Sigmoid colon (tissue), 7 donors: ENCODE data around the gene ERG. TPM values are rescaled to one million over a fixed set of nuclear protein-coding genes. Genes with fewer than 3 reads are reported as not detected.

Experiments used
- DNase-seq: peaks from one replicate; pipeline ENCODE4 v3.0.0-alpha.2; 2019
- H3K27ac ChIP-seq, 4 donors: fragments of 200-600 bp; sonication (generic); one replicate each; pipeline ENCODE4 v1.5.1; 2016 to 2019; ENCODE audit warnings: mild to moderate bottlenecking in 1 of 4
- H3K27me3 ChIP-seq, 3 donors: fragments of 200-600 bp; sonication (generic); one replicate each; pipeline ENCODE4 v1.5.1; 2019; ENCODE audit warnings: mild to moderate bottlenecking in 1 of 3
- H3K36me3 ChIP-seq, 4 donors: fragments of 200-600 bp; sonication (generic); one replicate each; pipeline ENCODE4 v1.5.1; 2016 to 2019
- H3K4me1 ChIP-seq, 4 donors: fragments of 200-600 bp; sonication (generic); one replicate each; pipeline ENCODE4 v1.5.1; 2017 to 2019
- H3K4me3 ChIP-seq, 4 donors: fragments of 200-600 bp; sonication (generic); one replicate each; pipeline ENCODE4 v1.5.1; 2017 to 2019; ENCODE audit warnings: mild to moderate bottlenecking in 2 of 4, moderate library complexity in 1 of 4
- H3K9me3 ChIP-seq, 4 donors: fragments of 200-600 bp in 3 of 4; sonication (generic) in 3 of 4; one replicate each; pipeline versions ENCODE4 v1.5.1 to v1.6.1; 2013 to 2019
- EP300 ChIP-seq, 4 donors: sonication (generic); formaldehyde crosslinking; IDR thresholded peaks; one replicate each; pipeline ENCODE4 v1.6.1; 2017; ENCODE audit warnings: antibody characterized with exemption in 4 of 4
- POLR2A ChIP-seq, 2 donors: fragments of 450-650 bp; IDR thresholded peaks; one replicate each; pipeline ENCODE4 v1.6.1; 2016; ENCODE audit warnings: antibody characterized with exemption in 2 of 2, mild to moderate bottlenecking in 2 of 2, moderate library complexity in 2 of 2
- POLR2AphosphoS5 ChIP-seq, 4 donors: sonication (generic); formaldehyde crosslinking; IDR thresholded peaks; one replicate each; pipeline ENCODE4 v1.6.1; 2017; ENCODE audit warnings: antibody characterized with exemption in 4 of 4
- WGBS, 2 donors: extraction: QIAGEN DNeasy Blood & Tissue Kit; methylation state at CpG; one replicate each; pipeline ENCODE4 v1.1.7; 2013; 5-methylcytosine and 5-hydroxymethylcytosine counted together
- intact Hi-C: fragments of 100-400 bp; cut with DNase I; formaldehyde crosslinking; loops from one replicate; pipeline ENCODE4 v1.15.1; 2023
- polyA plus RNA-seq, 3 donors: library from polyadenylated mRNA; stranded (reverse); fragments of 200-250 nt; gene quantifications; one replicate each; pipeline ENCODE4 v1.2.3, GENCODE V29; 2013
- total RNA-seq, 4 donors: library from RNA; depleted of rRNA; stranded (reverse); fragments of >200 nt; gene quantifications; one replicate each; pipeline ENCODE4 v1.1.0, GENCODE V29; 2016
- TF ChIP-seq, protein P1 (sequence below), 4 experiments: fragments of 450-650 bp in 3 of 4; fragments of 200-600 bp in 1 of 4; IDR thresholded peaks; one replicate each; pipeline ENCODE4 v1.5.1; 2016 to 2019; ENCODE audit warnings: antibody characterized with exemption in 4 of 4, mild to moderate bottlenecking in 3 of 4, moderate library complexity in 2 of 4
- donor health status: healthy with polysubstance abuse.
- donor health status: Bipolar disorder and iron deficiency.
- donor health status: healthy.

The ERG gene
- total and polyA plus RNA-seq, 7 donors: 1.8 to 6.4 (median 4.1) TPM

DNA sequence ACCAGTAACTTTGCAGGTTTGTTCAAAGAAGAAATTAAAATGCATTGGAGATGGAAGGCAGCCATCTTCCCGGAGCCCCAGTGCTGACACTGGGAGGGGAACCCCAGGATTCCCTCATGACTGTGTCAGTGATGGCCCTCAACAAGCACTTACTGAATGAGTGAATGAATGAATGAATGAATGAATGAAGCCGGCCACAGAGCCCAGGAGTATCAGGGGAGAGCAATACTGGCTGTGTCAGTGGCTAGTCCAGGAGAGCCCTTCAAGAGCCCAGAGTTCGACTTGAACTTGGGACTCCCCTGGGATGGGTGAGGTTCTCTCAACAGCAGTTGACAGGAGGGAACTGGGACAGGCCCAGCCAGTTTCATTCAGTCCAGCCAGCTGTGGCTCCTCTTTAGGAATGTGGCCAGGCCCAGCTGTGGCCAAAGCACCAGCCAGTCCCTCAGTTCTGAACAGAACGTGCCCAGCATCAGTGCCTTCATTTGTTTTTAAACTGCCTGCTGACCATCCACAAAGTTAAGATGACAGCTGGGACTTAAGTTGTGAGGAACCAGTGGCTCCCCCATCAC lies 9.2 kb upstream of the ERG start:
- intact Hi-C loops: no loop called here
- Histone ChIP-seq H3K36me3 (no peaks in the 10 kb centered on the region), H3K9me3 (no peaks in the 10 kb centered on the region), H3K27me3 (no peaks in the 10 kb centered on the region), H3K4me3 (no peak overlapping the region), H3K4me1 (peaks cover 0 to 4% (median 0%) of the 10 kb centered on the region in 4 donors), H3K27ac (no peak overlapping the region)
- 60 to 73% methylated on average over 4 of the region's 4 CpGs for WGBS, 2 donors
- DNase-seq: no peak
- TF ChIP-seq EP300 (IDR thresholded peaks at IDR 0.05) (no peak), POLR2A (IDR thresholded peaks at IDR 0.05) (no peak), POLR2AphosphoS5 (IDR thresholded peaks at IDR 0.05) (no peak)
- TF ChIP-seq, protein P1, sequence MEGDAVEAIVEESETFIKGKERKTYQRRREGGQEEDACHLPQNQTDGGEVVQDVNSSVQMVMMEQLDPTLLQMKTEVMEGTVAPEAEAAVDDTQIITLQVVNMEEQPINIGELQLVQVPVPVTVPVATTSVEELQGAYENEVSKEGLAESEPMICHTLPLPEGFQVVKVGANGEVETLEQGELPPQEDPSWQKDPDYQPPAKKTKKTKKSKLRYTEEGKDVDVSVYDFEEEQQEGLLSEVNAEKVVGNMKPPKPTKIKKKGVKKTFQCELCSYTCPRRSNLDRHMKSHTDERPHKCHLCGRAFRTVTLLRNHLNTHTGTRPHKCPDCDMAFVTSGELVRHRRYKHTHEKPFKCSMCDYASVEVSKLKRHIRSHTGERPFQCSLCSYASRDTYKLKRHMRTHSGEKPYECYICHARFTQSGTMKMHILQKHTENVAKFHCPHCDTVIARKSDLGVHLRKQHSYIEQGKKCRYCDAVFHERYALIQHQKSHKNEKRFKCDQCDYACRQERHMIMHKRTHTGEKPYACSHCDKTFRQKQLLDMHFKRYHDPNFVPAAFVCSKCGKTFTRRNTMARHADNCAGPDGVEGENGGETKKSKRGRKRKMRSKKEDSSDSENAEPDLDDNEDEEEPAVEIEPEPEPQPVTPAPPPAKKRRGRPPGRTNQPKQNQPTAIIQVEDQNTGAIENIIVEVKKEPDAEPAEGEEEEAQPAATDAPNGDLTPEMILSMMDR (IDR thresholded peaks at IDR 0.05): no peak

DNA sequence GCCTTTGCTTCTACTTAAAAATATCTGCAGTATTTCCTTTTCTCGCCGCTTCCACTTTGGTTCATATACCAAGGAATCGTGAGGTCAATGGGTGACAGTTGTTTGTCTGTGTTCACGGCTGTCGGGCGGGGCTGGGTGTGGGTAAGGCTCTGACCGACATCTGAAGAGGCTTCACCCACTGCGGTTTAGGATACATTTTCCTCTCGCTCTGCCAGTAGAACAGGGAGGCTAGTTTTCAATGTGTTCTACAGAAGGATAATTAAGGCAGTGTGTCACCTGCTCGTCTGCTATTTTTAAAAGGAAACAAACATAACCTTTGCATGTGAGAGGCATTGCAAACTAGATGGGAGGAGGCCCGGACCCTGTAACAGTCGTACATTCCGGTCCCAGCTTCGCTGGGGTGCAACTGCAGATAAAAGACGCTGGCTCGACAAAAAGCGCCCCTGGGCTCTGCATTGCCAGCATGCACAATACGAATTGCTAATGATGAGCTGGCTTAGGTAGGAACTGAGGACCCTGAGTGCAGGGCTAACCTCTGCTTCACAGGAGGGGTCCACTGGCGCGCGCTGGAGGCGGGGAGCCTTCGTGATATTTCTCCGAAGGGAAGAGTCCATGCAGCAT lies 8.5 kb upstream of the ERG start:
- H3K9me3 ChIP-seq: no peaks in the 10 kb centered on the region
- H3K4me3 ChIP-seq: no peak overlapping the region
- H3K36me3 ChIP-seq: no peaks in the 10 kb centered on the region
- DNase-seq: no peak
- 31 to 43% methylated on average over 24 of the region's 24 CpGs for WGBS, 2 donors
- intact Hi-C loops: no loop called here
- peaks cover 0 to 4% (median 0%) of the 10 kb centered on the region in 4 donors for H3K4me1 ChIP-seq
- no peak overlapping the region for H3K27ac ChIP-seq
- TF ChIP-seq EP300 (IDR thresholded peaks at IDR 0.05) (no peak), POLR2AphosphoS5 (IDR thresholded peaks at IDR 0.05) (no peak), POLR2A (IDR thresholded peaks at IDR 0.05) (no peak)
- TF ChIP-seq, protein P1 (IDR thresholded peaks at IDR 0.05): no peak
- H3K27me3 ChIP-seq: no peaks in the 10 kb centered on the region

DNA sequence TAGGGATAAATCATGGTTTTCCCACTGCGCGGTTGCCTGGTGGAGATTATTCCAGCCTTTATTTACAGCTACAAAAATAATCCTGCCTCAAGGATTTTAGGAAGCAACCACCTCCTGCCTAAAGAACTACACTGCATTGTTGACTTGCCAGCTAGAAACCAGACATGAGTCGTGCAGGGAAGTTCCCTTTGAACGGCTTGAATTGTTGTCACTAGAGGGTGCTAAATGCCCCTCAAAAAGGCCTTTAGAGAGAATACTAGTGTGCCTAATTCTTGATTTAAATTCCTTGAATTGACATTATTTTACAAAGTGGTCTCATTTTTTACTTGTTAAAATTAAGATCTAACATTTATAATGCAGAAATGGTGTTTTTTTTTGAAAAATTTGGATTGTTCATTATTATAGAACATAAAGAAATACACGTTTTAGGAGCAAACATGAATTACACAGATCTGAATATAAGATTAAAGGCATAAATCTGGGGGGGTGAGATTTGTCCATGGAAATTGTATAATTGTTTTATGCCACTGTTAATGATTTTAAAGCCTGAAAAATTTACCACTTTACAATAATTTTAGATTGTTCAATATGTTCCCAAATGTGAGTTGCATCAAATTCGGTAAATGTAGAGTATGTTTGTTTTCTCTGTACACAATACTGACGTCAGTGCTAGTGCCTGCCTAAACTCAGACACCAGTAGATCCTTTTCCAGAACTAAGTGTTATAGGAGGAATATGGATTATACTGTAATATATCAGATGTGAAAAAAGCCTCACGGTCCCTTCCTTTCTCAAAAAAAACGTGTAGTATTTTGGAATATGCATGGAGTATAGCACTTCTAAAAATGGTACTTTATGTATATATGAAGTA lies 7.6 kb upstream of the ERG start:
- peaks cover 0 to 4% (median 0%) of the 10 kb centered on the region in 4 donors for H3K4me1 ChIP-seq
- H3K27ac ChIP-seq: peak overlapping the region in 2 of 4 donors; percentile 4 to 65
- WGBS, 2 donors: 13 to 33% methylated on average over 9 of the region's 9 CpGs
- TF ChIP-seq POLR2A (IDR thresholded peaks at IDR 0.05): no peak
- TF ChIP-seq, protein P1 (IDR thresholded peaks at IDR 0.05): peak in 3 of 4 experiments; percentile 18 to 58 (median 35)
- peak in 1 of 4 donors; percentile 51 for TF ChIP-seq POLR2AphosphoS5 (IDR thresholded peaks at IDR 0.05)
- TF ChIP-seq EP300 (IDR thresholded peaks at IDR 0.05): no peak
- H3K9me3 ChIP-seq: no peaks in the 10 kb centered on the region
- no peaks in the 10 kb centered on the region for H3K36me3 ChIP-seq
- no peak for DNase-seq
- intact Hi-C loops: loop anchor here (2.0 kb wide), 1 partner anchor 633 kb away; no protein-coding TSS in a partner anchor
- no peaks in the 10 kb centered on the region for H3K27me3 ChIP-seq
- peak overlapping the region in 1 of 4 donors; percentile 12 for H3K4me3 ChIP-seq

DNA sequence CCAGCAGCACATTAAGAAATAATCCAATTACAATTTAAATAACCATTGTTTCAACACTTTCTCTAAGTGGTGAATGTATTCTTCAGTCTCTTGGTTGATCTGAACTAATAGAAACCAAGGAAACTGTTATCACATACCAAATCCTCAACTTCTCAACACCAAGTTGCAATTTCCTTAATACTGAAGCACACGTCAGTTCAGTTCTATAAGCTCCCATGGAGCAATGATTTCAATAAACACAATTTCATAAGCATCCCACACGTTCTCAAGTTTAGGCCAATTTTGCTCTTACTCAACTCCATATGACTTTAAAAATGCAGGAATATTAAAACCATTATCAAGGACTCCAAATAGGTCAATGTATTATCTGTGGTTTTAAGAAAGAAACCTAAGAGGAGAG lies 5.8 kb upstream of the ERG start:
- no peaks in the 10 kb centered on the region for H3K36me3 ChIP-seq
- intact Hi-C loops: loop anchor here (2.0 kb wide), 1 partner anchor 635 kb away; no protein-coding TSS in a partner anchor
- TF ChIP-seq POLR2A (IDR thresholded peaks at IDR 0.05) (no peak), POLR2AphosphoS5 (IDR thresholded peaks at IDR 0.05) (no peak), EP300 (IDR thresholded peaks at IDR 0.05) (no peak)
- no peaks in the 10 kb centered on the region for H3K9me3 ChIP-seq
- peak overlapping the region in 1 of 4 donors; percentile 15 for H3K4me3 ChIP-seq
- WGBS, 2 donors: 82 to 83% methylated on average over 2 of the region's 2 CpGs
- no peaks in the 10 kb centered on the region for H3K27me3 ChIP-seq
- peak overlapping the region in 2 of 4 donors; percentile 43 to 65 for H3K27ac ChIP-seq
- peaks cover 0 to 4% (median 0%) of the 10 kb centered on the region in 4 donors for H3K4me1 ChIP-seq
- no peak for DNase-seq

DNA sequence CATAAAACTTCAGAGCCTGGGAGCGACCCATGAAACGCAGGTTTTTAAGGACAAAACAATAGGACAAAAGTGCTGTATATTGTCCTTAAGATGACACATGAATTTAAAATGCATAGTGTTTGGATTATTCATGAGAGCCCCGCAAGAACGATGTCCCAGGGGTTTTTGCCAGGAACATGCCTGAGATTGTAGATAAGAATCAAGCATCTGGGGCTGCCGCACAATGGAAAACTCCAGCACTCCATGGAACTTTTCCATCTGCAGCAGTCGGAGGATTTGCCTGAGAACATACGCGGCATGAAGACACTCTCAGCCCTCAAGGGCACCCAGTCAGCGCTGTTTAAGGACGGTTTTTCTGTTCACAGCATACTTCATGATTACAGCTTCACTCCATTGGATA lies 5.3 kb upstream of the ERG start:
- DNase-seq: no peak
- H3K9me3 ChIP-seq: no peaks in the 10 kb centered on the region
- 80 to 91% methylated on average over 10 of the region's 10 CpGs for WGBS, 2 donors
- no peaks in the 10 kb centered on the region for H3K27me3 ChIP-seq
- peak overlapping the region in 1 of 4 donors; percentile 15 for H3K4me3 ChIP-seq
- TF ChIP-seq POLR2A (IDR thresholded peaks at IDR 0.05) (no peak), POLR2AphosphoS5 (IDR thresholded peaks at IDR 0.05) (peak in 1 of 4 donors; percentile 23), EP300 (IDR thresholded peaks at IDR 0.05) (no peak)
- TF ChIP-seq, protein P1 (IDR thresholded peaks at IDR 0.05): no peak
- intact Hi-C loops: no loop called here
- H3K36me3 ChIP-seq: no peaks in the 10 kb centered on the region
- peak overlapping the region in 2 of 4 donors; percentile 43 to 65 for H3K27ac ChIP-seq
- H3K4me1 ChIP-seq: peaks cover 0 to 4% (median 0%) of the 10 kb centered on the region in 4 donors
